Measurements from ENCODE around the gene FADS1. TPM values are rescaled to one million over a fixed set of nuclear protein-coding genes. Genes with fewer than 3 reads are reported as not detected.
A peak's percentile ranks its signal among the peaks of the same experiment; 100 is the strongest.

The FADS1 gene
- total RNA-seq, 3 donors from 2014 or later: 2.1 to 3.5 (median 3.3) TPM

GRCh38 chr11:61783717-61784505, 32.9 kb downstream of the FADS1 start:
- DNase-seq: no peak
- H3K27me3 Mint-ChIP-seq (ENCODE audit: low read depth): no peaks in the 10 kb centered on the region
- no peaks in the 10 kb centered on the region for H3K9me3 Mint-ChIP-seq
- no peaks in the 10 kb centered on the region for H3K4me1 Mint-ChIP-seq (ENCODE audit: low read depth)
- H3K36me3 Mint-ChIP-seq (ENCODE audit: insufficient read depth): peaks cover 10% of the 10 kb centered on the region
- ATAC-seq: no peak
- no peak overlapping the region for H3K4me3 Mint-ChIP-seq

- ATAC-seq (no peak), DNase-seq (no peak)
- Mint-ChIP-seq H3K4me1 (ENCODE audit: low read depth) (peaks cover 6% of the 10 kb centered on the region), H3K4me3 (no peak overlapping the region), H3K9me3 (no peaks in the 10 kb centered on the region), H3K36me3 (ENCODE audit: insufficient read depth) (peaks cover 8% of the 10 kb centered on the region), H3K27me3 (ENCODE audit: low read depth) (no peaks in the 10 kb centered on the region)
These were observed 34.0 kb downstream of the FADS1 start for GRCh38 chr11:61782841-61783240.

- Mint-ChIP-seq H3K4me1 (ENCODE audit: low read depth) (peaks cover 8% of the 10 kb centered on the region), H3K27me3 (ENCODE audit: low read depth) (no peaks in the 10 kb centered on the region), H3K4me3 (no peak overlapping the region), H3K36me3 (ENCODE audit: insufficient read depth) (peaks cover 8% of the 10 kb centered on the region), H3K9me3 (no peaks in the 10 kb centered on the region)
- no peak for DNase-seq
- ATAC-seq: no peak
These were observed 34.5 kb downstream of the FADS1 start for GRCh38 chr11:61782299-61782698.

- ATAC-seq (no peak), DNase-seq (no peak)
- peaks cover 14% of the 10 kb centered on the region for H3K4me1 Mint-ChIP-seq (ENCODE audit: low read depth)
- no peak overlapping the region for H3K4me3 Mint-ChIP-seq
- H3K36me3 Mint-ChIP-seq (ENCODE audit: insufficient read depth): peaks cover 8% of the 10 kb centered on the region
- H3K9me3 Mint-ChIP-seq: no peaks in the 10 kb centered on the region
- no peaks in the 10 kb centered on the region for H3K27me3 Mint-ChIP-seq (ENCODE audit: low read depth)
These were observed 35.2 kb downstream of the FADS1 start for GRCh38 chr11:61781585-61781984.

- no peak for ATAC-seq
These were observed 36.1 kb downstream of the FADS1 start for GRCh38 chr11:61780581-61781162.

GRCh38 chr11:61779666-61780525, 36.9 kb downstream of the FADS1 start:
- Mint-ChIP-seq H3K4me3 (no peak overlapping the region), H3K27me3 (ENCODE audit: low read depth) (no peaks in the 10 kb centered on the region), H3K4me1 (ENCODE audit: low read depth) (peaks cover 18% of the 10 kb centered on the region), H3K9me3 (no peaks in the 10 kb centered on the region), H3K36me3 (ENCODE audit: insufficient read depth) (peaks cover 4% of the 10 kb centered on the region)
- ATAC-seq (no peak), DNase-seq (no peak)

More at GRCh38 chr11:61780581-61781162, 36.1 kb downstream of the FADS1 start:
- peaks cover 16% of the 10 kb centered on the region for H3K4me1 Mint-ChIP-seq (ENCODE audit: low read depth)
- no peaks in the 10 kb centered on the region for H3K27me3 Mint-ChIP-seq (ENCODE audit: low read depth)
- no peaks in the 10 kb centered on the region for H3K9me3 Mint-ChIP-seq
- DNase-seq: no peak
- no peak overlapping the region for H3K4me3 Mint-ChIP-seq
- peaks cover 8% of the 10 kb centered on the region for H3K36me3 Mint-ChIP-seq (ENCODE audit: insufficient read depth)

- Mint-ChIP-seq H3K27me3 (ENCODE audit: low read depth) (no peaks in the 10 kb centered on the region), H3K36me3 (ENCODE audit: insufficient read depth) (no peaks in the 10 kb centered on the region), H3K4me1 (ENCODE audit: low read depth) (peaks cover 20% of the 10 kb centered on the region), H3K9me3 (no peaks in the 10 kb centered on the region), H3K4me3 (no peak overlapping the region)
- ATAC-seq (no peak), DNase-seq (no peak)
These were observed 37.7 kb downstream of the FADS1 start for GRCh38 chr11:61778920-61779650.

GRCh38 chr11:61778357-61778886, 38.4 kb downstream of the FADS1 start:
- Mint-ChIP-seq H3K9me3 (no peaks in the 10 kb centered on the region), H3K27me3 (ENCODE audit: low read depth) (no peaks in the 10 kb centered on the region), H3K4me3 (peak overlapping the region; percentile 50), H3K36me3 (ENCODE audit: insufficient read depth) (no peaks in the 10 kb centered on the region), H3K4me1 (ENCODE audit: low read depth) (peaks cover 20% of the 10 kb centered on the region)
- DNase-seq (no peak), ATAC-seq (no peak)

GRCh38 chr11:61777234-61778090, 39.3 kb downstream of the FADS1 start:
- no peaks in the 10 kb centered on the region for H3K9me3 Mint-ChIP-seq
- DNase-seq (peak; percentile 62), ATAC-seq (peak; percentile 65 to 71)
- H3K4me3 Mint-ChIP-seq: peak overlapping the region; percentile 50
- peaks cover 22% of the 10 kb centered on the region for H3K4me1 Mint-ChIP-seq (ENCODE audit: low read depth)
- no peaks in the 10 kb centered on the region for H3K27me3 Mint-ChIP-seq (ENCODE audit: low read depth)
- no peaks in the 10 kb centered on the region for H3K36me3 Mint-ChIP-seq (ENCODE audit: insufficient read depth)

- Mint-ChIP-seq H3K36me3 (ENCODE audit: insufficient read depth) (no peaks in the 10 kb centered on the region), H3K27me3 (ENCODE audit: low read depth) (no peaks in the 10 kb centered on the region), H3K4me3 (peak overlapping the region; percentile 51), H3K4me1 (ENCODE audit: low read depth) (peaks cover 23% of the 10 kb centered on the region), H3K9me3 (no peaks in the 10 kb centered on the region)
- ATAC-seq (peak; percentile 68 to 74), DNase-seq (peak; percentile 56)
These were observed 40.2 kb downstream of the FADS1 start for GRCh38 chr11:61776561-61777075.

- DNase-seq: no peak
- H3K27me3 Mint-ChIP-seq (ENCODE audit: low read depth): no peaks in the 10 kb centered on the region
- H3K4me3 Mint-ChIP-seq: no peak overlapping the region
- ATAC-seq: no peak
- H3K36me3 Mint-ChIP-seq (ENCODE audit: insufficient read depth): no peaks in the 10 kb centered on the region
- H3K9me3 Mint-ChIP-seq: no peaks in the 10 kb centered on the region
- peaks cover 23% of the 10 kb centered on the region for H3K4me1 Mint-ChIP-seq (ENCODE audit: low read depth)
These were observed 40.9 kb downstream of the FADS1 start for GRCh38 chr11:61775606-61776554.

- DNase-seq (no peak), ATAC-seq (no peak)
- Mint-ChIP-seq H3K4me3 (no peak overlapping the region), H3K9me3 (no peaks in the 10 kb centered on the region), H3K36me3 (ENCODE audit: insufficient read depth) (no peaks in the 10 kb centered on the region), H3K27me3 (ENCODE audit: low read depth) (no peaks in the 10 kb centered on the region), H3K4me1 (ENCODE audit: low read depth) (peaks cover 23% of the 10 kb centered on the region)
These were observed 41.7 kb downstream of the FADS1 start for GRCh38 chr11:61775106-61775505.
